C4-2B (cell line): ENCODE data around the gene CACNB2.

ENCODE experiments used
- H3K27ac ChIP-seq: fragments of 450-650 bp; 2 replicates; pipeline ENCODE4 v1.5.1; 2017
- CTCF ChIP-seq: fragments of 450-650 bp; conservative IDR thresholded peaks from 2 replicates; pipeline ENCODE4 v1.5.1; 2017; ENCODE audit warnings: mild to moderate bottlenecking
- ZFX ChIP-seq: fragments of 450-650 bp; IDR thresholded peaks from 2 replicates; pipeline ENCODE4 v1.6.1; 2017

The CACNB2 gene

GRCh38 chr10:18140149-18140956 is at the start of gene CACNB2:
Gene CACNB2, plus strand, starts transcription at chr10:18140424.
- H3K27ac ChIP-seq: peak within 1 kb of the TSS; percentile 30
- TF ChIP-seq CTCF (peak; percentile 20; the same call in 1 of the 2 replicates), ZFX (no peak)

DNA sequence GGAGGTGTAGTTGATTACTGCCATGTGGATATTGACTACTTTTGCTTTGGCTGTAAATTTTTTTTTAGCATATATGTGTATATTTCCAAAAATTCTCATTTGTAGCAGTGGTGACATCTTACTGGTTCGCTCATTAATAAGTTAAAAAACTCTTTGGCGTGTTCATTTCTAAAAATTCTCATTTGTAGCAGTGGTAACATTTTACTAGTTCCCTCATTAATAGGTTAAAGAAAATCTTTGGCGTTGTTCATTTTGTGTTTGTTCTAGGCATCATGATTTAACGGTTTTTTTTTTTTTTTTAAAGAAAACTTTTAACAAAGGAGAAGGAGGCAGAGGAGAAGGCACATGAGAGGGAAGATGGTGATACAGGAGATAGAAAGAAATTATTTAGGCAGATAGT is 45.9 kb upstream of the CACNB2 start:
- no peak for TF ChIP-seq CTCF
- TF ChIP-seq ZFX: no peak

GRCh38 chr10:18094793-18095192 is 45.4 kb upstream of the CACNB2 start:
- TF ChIP-seq CTCF (no peak), ZFX (no peak)
- no peak overlapping the region for H3K27ac ChIP-seq

More for the DNA sequence above, 45.9 kb upstream of the CACNB2 start:
- H3K27ac ChIP-seq: no peak overlapping the region

DNA sequence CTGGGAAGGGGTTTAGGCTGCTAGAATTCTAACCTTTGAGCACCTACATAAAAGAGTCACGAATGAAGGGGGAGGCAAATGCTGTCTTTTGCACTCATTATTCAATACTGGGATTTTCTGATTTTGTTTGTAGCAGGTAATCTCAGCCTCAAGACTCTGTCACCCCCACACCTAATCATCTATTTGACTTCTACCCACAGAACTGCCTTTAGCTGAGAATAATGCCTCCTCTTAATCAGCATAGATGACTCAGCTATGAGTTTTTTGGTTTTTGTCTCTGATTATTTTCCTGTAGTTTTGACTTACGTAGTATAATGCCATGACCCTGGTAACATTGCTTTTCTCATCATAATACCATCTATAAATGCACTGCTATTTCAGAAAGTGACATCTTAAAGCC is 42.7 kb upstream of the CACNB2 start:
- no peak overlapping the region for H3K27ac ChIP-seq
- TF ChIP-seq ZFX (no peak), CTCF (no peak)

DNA sequence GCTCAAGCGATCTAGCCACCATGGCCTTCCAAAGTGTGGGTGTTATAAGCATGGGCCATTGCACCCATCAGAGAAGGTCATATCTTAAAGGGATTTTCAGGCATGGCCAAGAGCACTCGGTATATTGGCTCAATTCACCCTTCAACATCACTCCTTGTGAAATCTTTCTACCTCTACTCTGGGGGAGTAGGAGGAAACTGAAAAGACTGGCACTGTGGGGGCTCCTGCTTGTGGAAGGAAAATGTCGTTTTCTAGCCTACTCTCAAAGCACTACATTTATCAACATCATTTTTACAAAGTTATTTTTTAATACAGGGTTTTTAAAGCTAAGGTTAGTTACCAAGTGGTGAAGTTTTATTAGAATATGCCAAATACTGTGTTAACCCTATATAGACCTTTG is 42.0 kb upstream of the CACNB2 start:
- TF ChIP-seq ZFX (no peak), CTCF (no peak)
- H3K27ac ChIP-seq: no peak overlapping the region

DNA sequence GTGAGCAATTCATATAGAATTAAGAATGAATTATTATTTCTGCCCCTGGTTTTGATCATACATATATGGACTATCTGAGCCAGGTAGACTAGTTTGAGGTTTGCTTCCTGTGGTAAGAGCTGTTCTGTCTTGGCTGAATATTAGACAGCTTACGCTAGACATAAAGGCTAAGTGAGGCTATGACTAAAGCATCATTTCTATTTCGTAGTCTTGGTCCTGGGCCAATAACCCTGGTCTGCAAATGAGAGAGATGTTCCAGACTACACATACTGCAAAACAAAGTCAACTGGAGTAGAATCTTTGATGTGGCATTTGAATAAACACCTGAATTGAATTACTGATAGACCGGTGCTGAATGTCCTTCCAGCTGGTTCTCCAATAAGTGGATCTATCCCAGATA is 40.8 kb upstream of the CACNB2 start:
- H3K27ac ChIP-seq: no peak overlapping the region
- TF ChIP-seq ZFX (no peak), CTCF (no peak)

GRCh38 chr10:18100669-18101068 is 39.6 kb upstream of the CACNB2 start:
- TF ChIP-seq ZFX (no peak), CTCF (no peak)
- H3K27ac ChIP-seq: no peak overlapping the region
